NCI-H345 treated with DMSO at 0.1 percent for 48 hours (cell line): ENCODE results near the gene FAR2.
"Not testable (repeated sequence)": the region's sequence is repeated elsewhere in the genome, so short reads cannot be mapped to it uniquely, and the experiment has no call there.

Experiments
- DNase-seq: peaks from one replicate; lab custom pipeline; 2025; ENCODE audit not compliant: unreplicated experiment; lab: John Stamatoyannopoulos, UW

Gene FAR2

DNA sequence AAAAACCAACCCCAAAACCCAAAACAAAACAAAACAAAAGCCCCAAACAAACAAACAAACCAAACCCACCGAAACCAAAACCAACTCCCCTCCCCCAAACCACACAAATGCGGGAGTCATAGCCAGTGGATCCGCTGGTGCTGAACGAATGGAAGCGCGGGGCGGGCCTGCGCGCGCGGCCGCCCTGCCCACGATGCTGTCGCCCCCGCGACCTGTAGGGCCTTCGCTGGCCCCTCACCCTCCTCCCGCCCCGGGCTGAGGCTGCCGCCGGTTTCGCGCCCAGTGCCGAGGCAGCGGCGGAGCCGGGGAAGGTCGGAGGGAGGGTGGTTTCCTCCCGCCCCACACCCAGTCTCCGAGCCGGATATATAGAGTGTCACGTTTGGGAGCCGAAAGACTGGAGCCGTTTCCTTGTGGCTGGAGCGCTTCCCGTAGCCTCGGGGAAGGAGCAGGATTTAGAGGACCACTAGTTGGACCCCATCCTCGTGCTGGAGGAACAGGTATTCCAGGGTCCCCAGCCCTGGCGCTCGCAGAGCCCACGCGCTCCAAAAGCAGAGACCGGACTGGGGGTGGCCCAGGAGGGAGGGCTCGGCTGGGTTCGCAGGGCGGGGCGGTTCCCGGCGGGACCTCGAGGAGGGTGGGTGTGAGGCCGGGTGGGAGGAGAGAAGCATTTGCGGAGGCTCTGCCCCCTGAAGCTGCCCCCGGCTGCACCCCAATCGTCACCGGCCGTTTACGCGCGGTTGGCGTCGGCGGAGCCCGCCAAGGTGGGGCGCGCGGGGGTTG, at the start of gene FAR2:
FAR2 (plus strand) TSS at position 368 of the 780 bp plus-strand sequence. CDS start 121,172 bp downstream, outside the sequence.
- no peak for DNase-seq

DNA sequence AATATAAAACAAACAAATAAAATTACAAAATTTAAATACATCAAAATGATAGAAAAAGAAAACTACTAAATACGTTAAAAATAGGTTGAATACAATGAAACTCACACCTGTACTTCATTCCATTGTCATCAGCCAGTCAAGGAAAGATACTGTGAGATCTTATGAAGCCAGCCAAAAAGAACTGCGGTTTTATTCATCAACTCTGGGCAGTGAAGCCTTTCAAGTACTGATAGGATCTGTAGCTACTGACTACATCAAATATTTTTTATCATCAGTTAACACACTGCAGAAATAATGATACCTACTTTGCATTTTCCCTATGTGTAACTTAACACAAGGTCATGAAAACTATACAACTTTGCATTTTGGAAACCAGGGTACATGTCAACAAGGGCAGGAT, 46.3 kb upstream of the FAR2 start:
- no peak for DNase-seq

- DNase-seq: no peak
Observed at GRCh38 chr12:29103539-29103974, 45.5 kb upstream of the FAR2 start.

GRCh38 chr12:29104516-29104915, 44.6 kb upstream of the FAR2 start:
- DNase-seq: no peak

DNA sequence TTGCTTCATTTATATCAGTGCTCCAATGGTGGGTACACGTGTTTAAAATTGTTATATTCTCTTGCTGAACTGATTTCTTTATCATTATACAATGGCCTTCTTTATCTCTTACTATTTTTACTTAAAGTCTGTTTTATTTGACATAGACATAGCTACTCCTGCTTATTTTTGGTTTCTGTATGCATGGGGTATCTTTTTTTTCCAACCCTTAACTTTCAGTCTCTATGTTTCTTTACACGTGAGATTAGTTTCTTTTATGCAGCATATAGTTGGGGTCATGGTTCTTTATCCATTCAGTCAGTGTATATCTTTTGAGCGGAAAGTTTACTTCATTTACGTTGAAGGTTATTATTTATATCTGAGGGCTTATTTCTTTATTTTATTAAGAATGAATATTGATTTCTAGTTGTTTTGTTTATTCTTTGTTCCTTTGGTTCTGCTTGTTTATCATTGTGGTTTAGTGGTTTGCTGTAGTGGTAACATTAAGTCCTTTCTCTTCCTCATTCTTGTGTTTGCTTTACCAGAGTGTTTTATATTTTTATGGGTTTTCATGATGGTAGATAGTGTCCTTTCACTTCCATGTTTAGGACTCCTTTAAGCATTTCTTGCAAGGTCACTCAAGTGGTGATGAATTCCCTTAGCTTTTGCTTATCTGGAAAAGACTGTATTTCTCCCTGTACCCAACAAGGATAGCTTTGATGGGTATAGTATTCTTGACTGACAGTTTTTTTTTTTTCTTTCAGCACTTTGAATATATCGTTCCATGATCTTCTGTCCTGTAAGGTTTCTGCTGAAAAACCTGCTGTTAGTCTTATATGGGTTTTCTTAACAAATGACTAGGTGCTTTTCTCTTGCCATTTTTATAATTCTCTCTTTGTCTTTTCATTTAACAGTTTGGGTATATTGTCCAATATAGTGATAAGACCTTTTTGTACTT, 38.3 kb upstream of the FAR2 start:
- DNase-seq: no peak

- DNase-seq: no peak
Observed at GRCh38 chr12:29113101-29113500, 36.0 kb upstream of the FAR2 start.

DNA sequence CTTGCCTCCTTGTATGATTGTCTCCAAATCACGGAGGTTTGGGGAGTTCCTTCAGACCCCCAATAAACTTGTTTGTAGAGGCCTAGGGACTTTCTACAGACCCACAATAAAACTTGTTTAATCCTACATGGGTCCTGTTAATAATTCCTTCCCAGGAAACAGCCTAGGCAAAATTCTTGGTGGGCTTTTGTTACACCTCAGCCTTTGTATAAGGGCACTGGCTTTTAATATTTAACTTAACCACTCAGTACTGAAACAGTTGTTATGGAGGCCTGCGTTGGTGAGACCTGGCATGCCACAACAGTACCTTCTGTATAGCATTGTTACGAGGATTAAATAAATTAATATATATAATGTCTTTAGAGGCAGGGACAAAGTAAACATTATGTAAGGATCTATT, 32.7 kb upstream of the FAR2 start:
- no peak for DNase-seq

DNA sequence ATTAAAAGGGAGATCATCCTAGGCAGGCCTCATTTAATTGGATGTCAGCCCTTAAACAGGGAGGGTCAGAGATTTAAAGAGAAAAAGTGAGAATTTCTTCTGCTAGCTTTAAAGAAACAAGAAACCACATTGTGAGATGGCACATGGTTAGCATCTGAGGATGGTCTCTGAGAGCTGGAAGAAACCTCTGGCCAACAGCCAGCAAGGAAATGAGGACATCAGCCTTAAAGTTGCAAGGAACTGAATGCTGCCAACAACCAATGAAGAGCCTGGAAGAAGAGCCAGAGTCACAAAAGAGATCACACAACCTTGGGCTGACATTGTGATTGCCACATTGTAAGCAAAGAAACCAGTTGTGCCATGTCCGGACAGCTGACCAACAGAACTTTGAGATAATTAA, 17.5 kb upstream of the FAR2 start:
- DNase-seq: no peak

GRCh38 chr12:29132316-29132715, 16.8 kb upstream of the FAR2 start:
- DNase-seq: no peak

GRCh38 chr12:29133181-29133580, 15.9 kb upstream of the FAR2 start:
- no peak for DNase-seq

GRCh38 chr12:29133680-29134079, 15.4 kb upstream of the FAR2 start:
- no peak for DNase-seq

- not testable (repeated sequence) for DNase-seq
Observed at GRCh38 chr12:29138256-29138655, 10.8 kb upstream of the FAR2 start.

DNA sequence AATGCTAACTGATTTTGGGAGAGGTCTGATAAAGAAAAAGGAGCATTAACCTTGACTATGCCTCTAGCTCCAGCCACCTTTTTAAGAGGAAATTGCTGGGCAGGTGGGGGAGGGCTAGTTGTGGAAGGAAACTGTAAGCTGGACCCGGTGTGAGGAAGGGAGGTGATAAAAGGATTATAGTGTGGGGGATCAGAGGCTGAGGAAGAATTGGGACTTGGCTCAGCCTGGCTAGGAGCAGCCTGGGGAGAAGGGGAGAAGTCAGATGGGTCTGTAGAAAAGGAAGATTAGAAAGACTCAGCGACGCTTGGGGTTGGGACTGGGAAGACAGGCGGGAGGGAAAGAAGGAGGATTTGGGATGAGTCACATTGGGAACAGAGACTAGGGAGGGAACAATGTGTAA, 10.2 kb upstream of the FAR2 start:
- DNase-seq: not testable (repeated sequence)

DNA sequence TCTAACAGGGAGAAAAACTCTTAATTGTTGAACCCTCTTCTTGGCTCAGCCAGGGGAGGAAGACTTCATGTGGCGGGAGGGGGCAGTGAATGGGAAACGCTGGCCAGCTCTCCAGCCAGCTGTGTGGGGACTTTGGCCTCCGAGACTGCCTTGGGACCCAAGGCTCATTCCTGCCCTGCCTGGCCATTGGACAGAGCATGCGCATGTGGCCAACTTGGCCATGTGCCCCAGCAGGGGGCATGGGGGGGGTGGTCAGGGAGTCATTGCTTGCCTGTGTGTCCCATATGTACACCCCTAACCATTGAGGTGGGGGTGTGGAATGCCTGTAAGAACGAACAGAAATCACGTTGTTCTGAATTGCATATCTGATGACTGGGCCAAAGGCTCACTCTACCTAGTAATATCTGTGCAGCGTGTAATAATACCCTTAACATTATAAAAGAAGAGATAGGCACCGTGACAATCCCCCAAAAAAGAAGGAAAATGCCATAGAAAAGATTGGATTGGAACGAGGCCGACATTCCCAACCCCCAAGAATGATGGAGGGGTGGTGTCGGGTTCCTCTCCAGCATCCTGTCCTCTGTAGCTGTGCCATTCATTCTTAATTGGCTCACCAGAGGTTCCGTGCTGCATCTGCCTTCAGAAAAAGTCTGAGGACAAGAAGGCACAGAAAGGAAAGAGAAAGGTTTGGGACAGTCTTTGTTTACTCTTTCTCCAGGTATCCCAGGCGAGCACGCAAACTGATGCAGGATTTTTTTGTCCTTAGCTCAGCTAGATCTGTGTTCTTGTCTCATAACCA, 3.5 kb upstream of the FAR2 start:
- no peak for DNase-seq

- no peak for DNase-seq
Observed at GRCh38 chr12:29146196-29146595, 2.9 kb upstream of the FAR2 start.

GRCh38 chr12:29147731-29148595, 1.1 kb upstream of the FAR2 start:
- DNase-seq: no peak

DNA sequence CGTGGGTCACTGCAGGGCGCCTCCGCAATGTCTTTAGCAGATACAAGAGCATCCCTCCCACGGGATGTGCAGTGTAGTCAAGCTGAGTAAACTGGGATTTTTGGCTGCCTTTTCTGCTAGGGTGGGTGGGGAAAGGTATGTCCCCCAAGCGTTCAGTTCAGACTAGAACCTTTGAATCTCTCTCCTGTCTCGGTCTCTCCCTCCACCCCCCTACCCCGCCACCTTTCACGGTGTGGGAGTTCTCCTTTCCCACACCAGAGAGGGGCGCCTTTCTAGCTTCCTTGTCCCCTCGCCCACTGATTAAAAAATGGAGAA, 525 bp upstream of the FAR2 start:
- no peak for DNase-seq

- no peak for DNase-seq
Observed at GRCh38 chr12:29149691-29150281, 708 bp downstream of the FAR2 start.

DNA sequence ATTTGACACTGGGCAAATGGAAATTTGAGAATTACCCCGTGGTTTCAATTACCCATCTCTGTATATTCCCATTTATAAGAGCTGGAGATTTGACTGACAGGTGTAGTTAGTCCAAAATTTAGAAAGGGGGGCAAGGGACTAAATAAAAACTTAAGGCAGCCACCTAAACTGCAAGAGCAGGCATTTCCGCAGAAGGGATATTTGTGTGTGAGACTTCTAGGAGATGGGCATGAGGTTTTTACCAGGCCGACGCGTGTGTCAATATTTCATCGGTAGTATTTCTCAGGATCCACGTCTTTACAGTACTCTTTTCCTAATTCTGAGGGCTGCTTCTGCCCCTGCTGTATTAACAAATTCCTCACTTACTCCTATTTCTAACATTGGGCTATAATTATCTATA, 1.4 kb downstream of the FAR2 start:
- no peak for DNase-seq

- DNase-seq: no peak
Observed at GRCh38 chr12:29152223-29152868, 3.3 kb downstream of the FAR2 start.
